ENCODE measurements around the gene RHBDF1. TPM values are rescaled to one million over a fixed set of nuclear protein-coding genes. Genes with fewer than 3 reads are reported as not detected.

RHBDF1 gene
- total RNA-seq, 1 donor from 2014 or later = 86.9 TPM

DNA sequence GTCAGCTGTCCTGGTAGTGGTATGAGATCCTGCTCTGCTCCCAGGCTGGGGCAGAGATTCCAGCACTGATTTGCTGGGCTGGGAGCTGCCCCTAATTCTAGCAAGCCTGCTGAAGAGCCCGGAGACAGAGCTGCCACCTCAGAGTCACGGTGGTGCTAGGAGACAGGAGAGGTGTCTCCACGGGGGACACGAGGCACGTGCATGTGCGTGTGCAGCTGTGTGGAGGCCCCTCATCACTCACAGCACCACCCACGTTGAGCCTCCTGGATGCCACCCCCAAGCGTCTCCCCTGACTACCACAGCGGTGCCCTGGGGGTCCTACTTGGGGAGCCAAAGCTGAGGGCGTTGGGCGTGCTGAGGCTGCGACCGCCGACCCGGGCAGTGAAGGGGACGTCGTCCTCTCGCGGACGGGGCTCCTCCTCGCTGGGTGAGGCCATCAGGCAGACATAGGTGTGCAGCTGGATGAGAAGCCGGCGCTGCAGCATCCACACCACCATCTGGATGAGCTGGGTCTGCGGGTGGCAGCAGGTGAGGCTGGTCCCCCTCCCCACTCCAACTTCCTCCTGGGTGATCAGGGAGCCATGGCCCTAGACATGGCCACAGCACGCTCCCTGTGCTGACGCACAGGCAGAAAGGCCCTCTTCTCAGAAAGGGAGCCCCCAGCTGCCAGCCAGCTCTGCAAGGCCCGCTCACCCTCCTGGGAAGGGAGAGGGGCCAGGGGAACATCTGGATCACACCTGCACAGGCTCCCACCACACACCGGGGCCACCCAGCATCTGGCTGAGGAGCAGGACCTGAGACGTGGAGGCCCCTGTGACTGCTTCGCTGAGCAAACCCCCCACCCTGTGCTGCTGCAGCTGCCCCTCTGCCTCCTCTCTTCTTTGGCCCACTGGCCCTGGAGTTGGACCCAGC lies 17.2 kb upstream of the RHBDF1 start:
- intact Hi-C loops (cut with DNase I) = no loop called here
- H3K4me1 ChIP-seq = peaks cover 21% of the 10 kb centered on the region
- H3K9me3 ChIP-seq = no peaks in the 10 kb centered on the region
- no peaks in the 10 kb centered on the region for H3K27me3 ChIP-seq
- H3K36me3 ChIP-seq = peaks cover 0 to 54% of the 10 kb centered on the region in 2 donors
- DNase-seq (ENCODE audit: extremely low spot score in 2 of 2) = no peak
- no peak overlapping the region for H3K4me3 ChIP-seq
- TF ChIP-seq, protein P1, sequence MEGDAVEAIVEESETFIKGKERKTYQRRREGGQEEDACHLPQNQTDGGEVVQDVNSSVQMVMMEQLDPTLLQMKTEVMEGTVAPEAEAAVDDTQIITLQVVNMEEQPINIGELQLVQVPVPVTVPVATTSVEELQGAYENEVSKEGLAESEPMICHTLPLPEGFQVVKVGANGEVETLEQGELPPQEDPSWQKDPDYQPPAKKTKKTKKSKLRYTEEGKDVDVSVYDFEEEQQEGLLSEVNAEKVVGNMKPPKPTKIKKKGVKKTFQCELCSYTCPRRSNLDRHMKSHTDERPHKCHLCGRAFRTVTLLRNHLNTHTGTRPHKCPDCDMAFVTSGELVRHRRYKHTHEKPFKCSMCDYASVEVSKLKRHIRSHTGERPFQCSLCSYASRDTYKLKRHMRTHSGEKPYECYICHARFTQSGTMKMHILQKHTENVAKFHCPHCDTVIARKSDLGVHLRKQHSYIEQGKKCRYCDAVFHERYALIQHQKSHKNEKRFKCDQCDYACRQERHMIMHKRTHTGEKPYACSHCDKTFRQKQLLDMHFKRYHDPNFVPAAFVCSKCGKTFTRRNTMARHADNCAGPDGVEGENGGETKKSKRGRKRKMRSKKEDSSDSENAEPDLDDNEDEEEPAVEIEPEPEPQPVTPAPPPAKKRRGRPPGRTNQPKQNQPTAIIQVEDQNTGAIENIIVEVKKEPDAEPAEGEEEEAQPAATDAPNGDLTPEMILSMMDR (IDR thresholded peaks at IDR 0.05) = no peak
- H3K27ac ChIP-seq = no peak overlapping the region

DNA sequence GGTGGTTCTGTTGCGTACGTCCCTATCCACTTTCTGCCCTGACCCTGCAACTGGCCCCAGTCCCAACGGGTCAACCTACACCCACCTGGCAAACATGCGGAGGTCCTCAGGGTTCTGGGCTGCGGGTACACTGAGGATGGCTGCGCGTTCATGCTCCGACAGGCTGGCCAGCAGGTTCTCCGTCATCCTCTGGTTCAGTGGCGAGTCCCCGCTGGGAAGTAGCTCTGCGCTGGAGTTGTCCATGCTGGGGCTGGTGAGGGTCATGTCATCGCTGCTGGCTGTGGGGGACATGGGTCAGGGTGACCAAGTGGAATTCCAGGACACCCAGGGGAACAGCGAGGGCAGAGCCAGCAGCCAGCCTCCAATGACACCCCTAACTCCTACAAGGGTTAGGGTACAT lies 16.2 kb upstream of the RHBDF1 start:
- Histone ChIP-seq H3K4me3 (no peak overlapping the region), H3K9me3 (no peaks in the 10 kb centered on the region), H3K27me3 (no peaks in the 10 kb centered on the region), H3K27ac (no peak overlapping the region), H3K36me3 (peaks cover 0 to 53% of the 10 kb centered on the region in 2 donors), H3K4me1 (peaks cover 31% of the 10 kb centered on the region)
- TF ChIP-seq POLR2AphosphoS5 (IDR thresholded peaks at IDR 0.05; ENCODE audit: insufficient read depth in 1 of 2, low read depth in 1 of 2) = no peak
- no peak for TF ChIP-seq POLR2A (IDR thresholded peaks at IDR 0.05)
- TF ChIP-seq, protein P1 (IDR thresholded peaks at IDR 0.05) = no peak
- no peak for DNase-seq (ENCODE audit: extremely low spot score in 2 of 2)
- intact Hi-C loops (cut with DNase I) = no loop called here

DNA sequence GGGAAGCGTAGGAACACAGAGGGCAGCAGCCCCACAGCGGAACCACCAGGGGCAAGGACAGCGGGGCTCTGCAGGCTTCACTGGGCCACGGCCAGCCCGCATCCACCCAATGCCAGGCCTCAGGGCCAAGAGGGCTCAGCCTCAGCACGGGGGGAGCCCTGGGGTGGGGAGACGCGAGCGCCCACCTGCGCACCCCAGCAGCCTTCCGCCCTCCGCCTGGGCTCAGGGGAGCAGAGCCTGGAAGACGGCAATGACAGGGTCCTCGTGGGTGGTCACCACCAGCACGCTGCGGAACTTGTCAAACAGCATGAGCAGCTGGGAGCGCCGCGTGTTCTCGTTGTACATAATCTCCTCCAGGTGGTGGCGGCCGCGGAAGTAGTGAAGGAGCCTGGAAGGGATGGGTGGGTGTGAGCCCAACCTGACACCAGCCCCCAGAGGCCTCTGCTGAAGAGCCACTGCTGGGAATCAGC lies 14.1 kb upstream of the RHBDF1 start:
- H3K4me3 ChIP-seq = no peak overlapping the region
- no peak overlapping the region for H3K27ac ChIP-seq
- DNase-seq (ENCODE audit: extremely low spot score in 2 of 2) = no peak
- TF ChIP-seq POLR2A (IDR thresholded peaks at IDR 0.05) (no peak), POLR2AphosphoS5 (IDR thresholded peaks at IDR 0.05; ENCODE audit: insufficient read depth in 1 of 2, low read depth in 1 of 2) (no peak)
- TF ChIP-seq, protein P1 (IDR thresholded peaks at IDR 0.05) = no peak
- H3K9me3 ChIP-seq = no peaks in the 10 kb centered on the region
- H3K4me1 ChIP-seq = peaks cover 34% of the 10 kb centered on the region
- intact Hi-C loops (cut with DNase I) = no loop called here
- no peaks in the 10 kb centered on the region for H3K27me3 ChIP-seq
- peaks cover 0 to 46% of the 10 kb centered on the region in 2 donors for H3K36me3 ChIP-seq

GRCh38 chr16:85865-86264 lies 13.4 kb upstream of the RHBDF1 start:
- Histone ChIP-seq H3K27me3 (no peaks in the 10 kb centered on the region), H3K4me3 (no peak overlapping the region), H3K36me3 (peaks cover 0 to 46% of the 10 kb centered on the region in 2 donors), H3K4me1 (peaks cover 27% of the 10 kb centered on the region), H3K27ac (no peak overlapping the region), H3K9me3 (no peaks in the 10 kb centered on the region)
- no peak for DNase-seq (ENCODE audit: extremely low spot score in 2 of 2)
- TF ChIP-seq POLR2AphosphoS5 (IDR thresholded peaks at IDR 0.05; ENCODE audit: insufficient read depth in 1 of 2, low read depth in 1 of 2) = no peak
- TF ChIP-seq, protein P1 (IDR thresholded peaks at IDR 0.05) = no peak
- no peak for TF ChIP-seq POLR2A (IDR thresholded peaks at IDR 0.05)
- intact Hi-C loops (cut with DNase I) = no loop called here

DNA sequence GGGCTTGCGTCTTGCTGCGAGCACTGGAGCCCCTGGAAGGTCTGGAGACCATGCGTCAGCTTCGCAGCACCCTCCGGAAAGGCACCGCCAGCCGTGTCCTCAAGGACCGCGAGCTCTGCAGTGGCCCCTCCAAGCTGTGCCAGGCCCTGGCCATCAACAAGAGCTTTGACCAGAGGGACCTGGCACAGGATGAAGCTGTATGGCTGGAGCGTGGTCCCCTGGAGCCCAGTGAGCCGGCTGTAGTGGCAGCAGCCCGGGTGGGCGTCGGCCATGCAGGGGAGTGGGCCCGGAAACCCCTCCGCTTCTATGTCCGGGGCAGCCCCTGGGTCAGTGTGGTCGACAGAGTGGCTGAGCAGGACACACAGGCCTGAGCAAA lies 13.0 kb upstream of the RHBDF1 start:
- DNase-seq (ENCODE audit: extremely low spot score in 2 of 2) = no peak
- H3K27ac ChIP-seq = peak overlapping the region; percentile 62
- H3K27me3 ChIP-seq = no peaks in the 10 kb centered on the region
- H3K4me3 ChIP-seq = no peak overlapping the region
- no peak for TF ChIP-seq POLR2A (IDR thresholded peaks at IDR 0.05)
- TF ChIP-seq POLR2AphosphoS5 (IDR thresholded peaks at IDR 0.05; ENCODE audit: insufficient read depth in 1 of 2, low read depth in 1 of 2) = no peak
- TF ChIP-seq, protein P1 (IDR thresholded peaks at IDR 0.05) = no peak
- H3K36me3 ChIP-seq = peaks cover 0 to 44% of the 10 kb centered on the region in 2 donors
- H3K4me1 ChIP-seq = peaks cover 26% of the 10 kb centered on the region
- intact Hi-C loops (cut with DNase I) = no loop called here
- no peaks in the 10 kb centered on the region for H3K9me3 ChIP-seq
